ENCODE measurements around the gene PSTPIP1. TPM values are rescaled to one million over a fixed set of nuclear protein-coding genes. Genes with fewer than 3 reads are reported as not detected.
"Not testable (repeated sequence)": the region's sequence is repeated elsewhere in the genome, so short reads cannot be mapped to it uniquely, and the experiment has no call there.

PSTPIP1 gene
- under 0.01 and 0.40 TPM in 2 replicates for total RNA-seq

GRCh38 chr15:76994971-76995945, at the start of gene PSTPIP1:
PSTPIP1 (plus strand) TSS chr15:76995126; CDS start chr15:76995574, 448 bp downstream.
- no peak for DNase-seq (ENCODE audit: low read depth in 2 of 2)

GRCh38 chr15:76945494-76946093, 49.3 kb upstream of the PSTPIP1 start:
- DNase-seq (ENCODE audit: low read depth in 2 of 2) = no peak

GRCh38 chr15:76947454-76947853, 47.5 kb upstream of the PSTPIP1 start:
- no peak for DNase-seq (ENCODE audit: low read depth in 2 of 2)

- DNase-seq (ENCODE audit: low read depth in 2 of 2) = no peak
These were observed 43.7 kb upstream of the PSTPIP1 start for GRCh38 chr15:76951220-76951619.

- no peak for DNase-seq (ENCODE audit: low read depth in 2 of 2)
These were observed 41.0 kb upstream of the PSTPIP1 start for GRCh38 chr15:76953913-76954312.

GRCh38 chr15:76954744-76955143, 40.2 kb upstream of the PSTPIP1 start:
- no peak for DNase-seq (ENCODE audit: low read depth in 2 of 2)

- DNase-seq (ENCODE audit: low read depth in 2 of 2) = peak; percentile 25 to 87
These were observed 33.5 kb upstream of the PSTPIP1 start for GRCh38 chr15:76961268-76962011.

GRCh38 chr15:76962337-76963013, 32.5 kb upstream of the PSTPIP1 start:
- DNase-seq (ENCODE audit: low read depth in 2 of 2) = no peak

- DNase-seq (ENCODE audit: low read depth in 2 of 2) = no peak
These were observed 31.3 kb upstream of the PSTPIP1 start for GRCh38 chr15:76963596-76963995.

GRCh38 chr15:76964157-76964556, 30.8 kb upstream of the PSTPIP1 start:
- peak in 1 of 2 donors; percentile 25 for DNase-seq (ENCODE audit: low read depth in 2 of 2)

- DNase-seq (ENCODE audit: low read depth in 2 of 2) = not testable (repeated sequence)
These were observed 28.9 kb upstream of the PSTPIP1 start for GRCh38 chr15:76966051-76966450.

GRCh38 chr15:76967067-76967466, 27.9 kb upstream of the PSTPIP1 start:
- peak in 1 of 2 donors; percentile 50 for DNase-seq (ENCODE audit: low read depth in 2 of 2)

- peak in 1 of 2 donors; percentile 44 for DNase-seq (ENCODE audit: low read depth in 2 of 2)
These were observed 26.6 kb upstream of the PSTPIP1 start for GRCh38 chr15:76968306-76968705.

GRCh38 chr15:76972389-76973361, 22.3 kb upstream of the PSTPIP1 start:
- peak in 1 of 2 donors; percentile 56 for DNase-seq (ENCODE audit: low read depth in 2 of 2)

- DNase-seq (ENCODE audit: low read depth in 2 of 2) = peak; percentile 76 to 82
These were observed 21.6 kb upstream of the PSTPIP1 start for GRCh38 chr15:76973362-76973743.

- DNase-seq (ENCODE audit: low read depth in 2 of 2) = no peak
These were observed 21.0 kb upstream of the PSTPIP1 start for GRCh38 chr15:76973906-76974305.

- no peak for DNase-seq (ENCODE audit: low read depth in 2 of 2)
These were observed 20.4 kb upstream of the PSTPIP1 start for GRCh38 chr15:76974456-76975036.

GRCh38 chr15:76976141-76976540, 18.8 kb upstream of the PSTPIP1 start:
- no peak for DNase-seq (ENCODE audit: low read depth in 2 of 2)

- DNase-seq (ENCODE audit: low read depth in 2 of 2) = peak in 1 of 2 donors; percentile 46
These were observed 18.2 kb upstream of the PSTPIP1 start for GRCh38 chr15:76976572-76977270.

Data from lung microvascular endothelial cell (primary cell).